NCI-H226 (cell line): Measurements from ENCODE around the gene NFIA.

Experiments
- DNase-seq: peaks from one replicate; pipeline ENCODE4 v3.0.0-alpha.2; 2015

Gene NFIA

DNA sequence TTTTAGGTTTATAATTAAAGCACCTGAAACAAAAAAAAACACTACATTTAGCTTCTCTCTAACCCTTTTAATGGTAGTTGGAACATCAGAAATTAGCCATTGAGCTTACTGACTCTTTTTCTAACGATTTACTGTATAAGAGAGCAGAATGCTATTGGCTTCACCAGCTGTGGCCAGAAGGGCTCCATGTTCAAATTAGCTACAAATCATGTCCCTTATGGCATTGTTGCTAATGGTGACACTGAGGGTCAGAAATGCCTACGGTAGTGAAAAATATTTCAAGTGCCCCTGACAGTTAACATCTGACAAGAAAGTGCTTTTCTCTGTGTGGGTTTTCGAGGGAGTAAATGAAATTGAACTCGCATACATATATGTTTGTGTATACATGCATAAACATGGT lies 232.7 kb downstream of the NFIA start:
- DNase-seq = no peak

DNA sequence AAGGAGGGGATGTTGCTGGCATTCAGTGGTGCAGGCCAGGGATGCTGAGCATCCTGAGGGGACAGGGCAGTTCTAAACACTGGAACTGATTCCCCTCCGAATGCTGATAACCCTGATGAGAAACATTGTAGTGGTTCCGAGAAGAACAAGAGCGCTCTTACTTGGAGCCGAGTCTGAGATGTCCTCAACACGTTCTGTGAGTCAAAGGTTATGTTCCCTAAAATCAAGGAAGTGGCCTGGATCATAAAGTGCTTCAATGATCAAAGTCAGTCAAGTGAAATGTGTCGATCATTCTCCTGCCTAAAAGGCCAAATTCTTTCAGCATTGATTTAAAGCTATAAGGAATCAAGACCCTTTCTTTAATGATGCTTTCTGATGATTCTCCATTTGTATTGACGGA lies 234.1 kb downstream of the NFIA start:
- no peak for DNase-seq

DNA sequence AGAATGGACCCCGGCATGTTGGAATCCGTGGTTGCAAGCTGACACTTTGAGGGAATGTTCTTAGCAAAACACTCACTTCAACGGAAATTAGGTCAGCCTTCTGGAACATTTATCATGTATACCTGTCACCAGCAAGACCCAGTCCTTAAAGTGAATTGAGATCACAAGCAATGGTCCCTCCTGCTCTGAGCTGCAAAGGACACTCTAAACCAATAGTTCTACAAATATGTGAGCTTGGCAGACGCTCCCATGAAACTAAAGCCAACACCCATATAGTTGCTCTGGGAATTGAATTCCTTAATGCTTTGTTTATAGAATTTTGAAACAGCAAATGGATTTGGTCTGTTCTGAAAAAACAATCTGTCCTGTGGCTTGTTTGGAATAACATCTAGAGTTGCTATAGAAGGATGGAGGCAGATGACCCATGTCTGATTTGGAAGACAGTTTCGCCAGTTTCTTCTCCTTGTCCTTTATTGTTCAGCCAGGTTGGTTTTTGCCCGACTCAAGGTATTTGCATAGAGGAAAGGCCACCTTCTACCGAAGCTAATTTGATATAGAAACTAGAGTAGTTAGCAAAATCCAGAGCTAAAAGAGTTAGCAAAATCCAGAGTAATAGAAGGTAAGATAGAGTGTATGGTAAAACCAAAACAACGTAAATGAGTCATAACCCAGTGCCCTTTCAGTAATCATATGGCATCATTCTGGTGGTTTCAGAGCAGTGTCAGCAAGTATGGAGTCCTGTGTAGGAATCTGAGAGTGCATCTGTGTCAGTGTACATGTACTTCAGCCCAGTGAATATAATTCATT lies 236.2 kb downstream of the NFIA start:
- peak; percentile 48 for DNase-seq

DNA sequence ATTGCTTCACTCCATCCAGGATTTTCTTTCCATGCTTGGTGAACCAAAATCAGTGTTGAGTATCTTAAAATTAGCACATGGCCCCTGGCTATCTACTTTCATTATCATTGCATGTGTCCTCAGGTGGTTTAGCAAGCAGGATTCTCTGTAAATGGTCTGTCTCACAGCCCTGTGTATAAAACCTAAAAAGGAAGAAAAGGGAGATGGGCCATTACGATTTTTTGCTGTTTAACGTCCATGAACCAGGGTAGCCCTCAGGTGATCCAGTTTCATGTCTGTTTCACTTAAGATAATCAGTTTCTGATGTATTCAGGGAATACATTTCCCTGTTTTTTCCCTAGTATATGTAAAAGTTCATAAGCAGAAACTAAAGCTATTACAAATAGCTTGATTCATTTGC lies 238.2 kb downstream of the NFIA start:
- no peak for DNase-seq

DNA sequence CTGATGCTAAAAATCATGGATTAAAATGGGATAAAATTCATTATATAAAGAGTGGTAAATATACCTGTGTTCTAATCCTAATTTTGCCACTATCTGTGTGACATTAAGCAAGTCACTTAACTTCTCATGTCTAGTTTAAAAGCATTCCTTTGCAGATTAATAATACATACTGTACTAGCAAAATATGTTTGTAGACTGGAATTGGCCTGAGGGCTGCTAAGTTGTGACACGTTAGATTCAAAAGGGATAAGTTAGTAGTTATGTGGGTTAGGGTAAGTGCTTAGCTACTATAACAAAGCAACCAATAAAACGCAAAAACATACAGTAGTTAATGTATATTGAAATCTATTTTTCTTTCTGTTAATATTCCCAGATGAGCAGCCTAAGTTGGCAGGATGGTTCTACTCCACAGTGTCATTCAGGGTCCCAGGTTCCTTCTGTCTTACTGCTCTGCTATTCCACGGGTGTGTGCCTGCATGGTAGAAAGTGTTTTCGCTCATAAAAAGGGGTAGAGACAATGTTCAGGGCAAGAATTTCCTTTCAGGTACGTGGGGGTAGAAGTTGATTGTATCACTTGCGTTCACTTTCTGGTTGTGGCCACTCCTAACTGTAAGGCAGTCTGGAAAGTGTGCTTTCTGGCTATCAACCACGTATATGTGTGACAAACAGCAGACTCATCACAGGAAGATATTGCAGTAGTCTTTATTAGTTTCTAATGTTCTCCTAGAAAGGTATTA lies 239.8 kb downstream of the NFIA start:
- DNase-seq = no peak

DNA sequence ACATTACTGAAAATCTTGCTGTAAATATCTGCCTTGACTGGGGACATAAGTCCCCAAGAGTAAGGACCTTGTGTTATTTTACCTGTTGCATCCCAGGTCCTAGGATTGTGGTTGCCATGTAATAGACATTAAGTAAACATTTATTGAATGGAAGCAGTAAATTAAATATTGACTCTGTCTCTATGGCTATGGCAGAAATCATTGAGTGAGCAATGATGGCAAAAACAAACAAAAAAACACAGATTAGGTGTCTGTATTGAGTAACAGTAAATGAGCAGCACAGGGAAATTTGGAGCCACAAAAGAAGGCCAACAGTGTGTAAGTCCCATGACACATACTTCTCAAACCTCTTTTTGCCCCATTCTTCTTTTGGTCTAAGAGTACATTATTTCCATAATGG lies 240.4 kb downstream of the NFIA start:
- DNase-seq = no peak

DNA sequence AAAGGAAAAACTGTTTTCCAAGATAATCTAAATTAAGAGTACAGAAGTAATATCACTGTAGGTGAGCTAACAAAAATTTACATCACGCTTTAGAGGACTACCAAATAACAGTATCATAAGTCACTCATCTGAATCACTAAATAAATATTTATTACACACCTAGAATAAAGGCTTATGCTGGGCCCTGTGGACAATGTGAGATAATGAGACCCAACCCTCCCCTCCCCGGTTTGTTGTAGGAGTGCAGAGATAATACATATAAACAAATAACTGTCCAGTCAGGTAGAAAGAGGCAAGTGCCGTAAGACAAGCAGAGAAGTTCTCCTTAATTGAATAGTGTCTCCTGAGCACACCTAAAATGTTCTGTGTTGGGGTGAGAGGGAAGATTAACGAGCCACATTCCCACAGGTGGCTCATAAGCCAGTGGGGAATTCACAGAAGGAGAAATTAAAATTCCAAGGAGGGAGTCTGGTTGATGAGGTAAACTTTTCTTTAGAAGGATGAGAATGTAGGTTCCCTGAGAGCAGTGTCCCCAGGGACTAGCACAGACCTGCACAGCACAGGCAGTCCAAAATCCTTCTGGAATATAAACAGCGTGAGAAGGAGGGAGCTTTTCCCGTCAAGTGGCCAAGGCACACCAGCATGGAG lies 241.4 kb downstream of the NFIA start:
- peak; percentile 42 for DNase-seq

DNA sequence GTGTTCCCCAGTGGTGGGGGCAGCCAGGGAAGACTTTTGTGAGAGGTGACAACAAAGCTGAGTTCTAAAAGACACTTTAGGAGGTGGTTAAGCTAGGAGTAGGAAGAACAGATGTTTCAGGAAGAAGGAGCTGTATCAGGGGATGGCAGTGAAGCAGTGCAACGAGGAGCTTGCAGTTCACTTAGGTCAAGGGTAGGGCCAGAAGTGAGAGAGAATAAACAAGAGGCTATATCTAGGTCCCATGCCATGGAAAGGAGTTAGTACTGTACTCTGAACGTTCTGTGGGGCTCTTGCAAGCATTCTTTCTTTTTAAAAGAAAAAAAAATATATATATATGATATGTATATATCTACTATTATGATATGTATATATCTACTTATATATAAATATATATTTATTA lies 244.4 kb downstream of the NFIA start:
- DNase-seq = no peak

DNA sequence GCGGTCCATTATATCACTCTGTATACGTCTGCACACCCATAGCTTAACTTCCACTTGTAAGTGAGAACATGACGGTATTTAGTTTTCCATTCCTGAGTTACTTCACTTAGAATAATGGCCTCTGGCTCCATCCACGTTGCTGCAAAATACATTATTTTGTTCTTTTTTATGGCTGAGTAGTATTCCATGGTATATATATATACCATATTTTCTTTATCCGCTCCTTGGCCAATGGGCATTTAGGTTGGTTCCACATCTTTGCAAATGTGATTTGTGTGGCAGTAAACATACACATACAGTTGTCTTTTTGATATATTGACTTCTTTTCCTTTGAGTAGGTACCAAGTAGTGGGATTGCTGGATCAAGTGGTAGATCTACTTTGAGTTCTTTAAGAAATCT lies 245.1 kb downstream of the NFIA start:
- no peak for DNase-seq

DNA sequence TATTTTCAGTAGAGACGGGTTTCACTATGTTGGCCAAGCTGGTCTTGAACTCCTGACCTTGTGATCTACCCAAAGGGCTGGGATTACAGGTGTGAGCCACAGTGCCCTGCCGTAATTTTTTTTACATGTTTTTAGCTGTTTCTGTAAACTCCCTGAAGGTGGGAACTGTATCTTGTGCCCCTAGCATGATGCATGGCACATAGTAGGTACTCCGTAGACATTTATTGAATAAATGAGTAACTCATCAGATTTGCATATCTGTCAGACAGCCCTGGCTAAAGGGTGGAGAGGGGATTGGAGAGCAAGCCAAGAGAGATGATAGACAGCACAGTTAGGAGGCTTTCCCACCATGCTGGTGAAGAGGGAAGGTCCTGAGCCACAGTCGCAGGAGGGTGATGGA lies 247.2 kb downstream of the NFIA start:
- no peak for DNase-seq

DNA sequence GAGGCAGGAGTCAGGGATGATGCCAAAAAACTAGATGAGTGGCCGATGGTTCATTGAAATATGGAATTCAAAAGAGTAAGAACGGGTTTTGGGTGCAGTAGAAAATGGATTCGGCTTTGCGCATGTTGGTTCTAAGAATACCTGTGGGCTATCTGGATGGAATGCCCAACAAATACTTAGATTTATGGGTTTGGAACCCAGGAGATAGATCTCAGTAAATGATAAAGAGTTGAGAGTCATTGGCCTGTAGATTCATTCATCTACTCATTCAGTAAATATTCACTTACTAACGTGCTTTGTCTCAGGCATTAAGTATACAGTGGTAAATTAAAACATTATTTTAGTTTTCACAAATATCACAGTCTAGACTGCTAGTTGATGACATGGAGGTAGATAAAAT lies 247.7 kb downstream of the NFIA start:
- no peak for DNase-seq

DNA sequence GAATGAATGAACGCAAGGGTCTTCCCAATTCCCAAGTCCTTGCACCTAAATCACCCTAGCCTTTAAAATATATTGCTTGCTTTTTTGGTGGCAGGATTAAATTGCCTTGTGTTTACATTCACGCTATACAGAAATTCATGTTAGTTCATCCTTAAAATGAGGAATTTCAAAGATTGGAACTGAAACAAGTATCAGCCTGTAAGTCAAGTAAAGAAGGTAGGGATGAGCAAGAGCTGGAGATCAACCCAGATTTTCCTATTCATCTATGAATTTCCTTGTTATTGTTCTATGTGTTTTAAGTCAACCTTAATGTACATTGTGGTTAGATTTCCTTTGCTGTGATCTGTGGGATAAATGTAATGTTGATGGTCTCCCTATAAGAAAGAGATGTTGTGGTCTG lies 248.2 kb downstream of the NFIA start:
- DNase-seq = no peak

DNA sequence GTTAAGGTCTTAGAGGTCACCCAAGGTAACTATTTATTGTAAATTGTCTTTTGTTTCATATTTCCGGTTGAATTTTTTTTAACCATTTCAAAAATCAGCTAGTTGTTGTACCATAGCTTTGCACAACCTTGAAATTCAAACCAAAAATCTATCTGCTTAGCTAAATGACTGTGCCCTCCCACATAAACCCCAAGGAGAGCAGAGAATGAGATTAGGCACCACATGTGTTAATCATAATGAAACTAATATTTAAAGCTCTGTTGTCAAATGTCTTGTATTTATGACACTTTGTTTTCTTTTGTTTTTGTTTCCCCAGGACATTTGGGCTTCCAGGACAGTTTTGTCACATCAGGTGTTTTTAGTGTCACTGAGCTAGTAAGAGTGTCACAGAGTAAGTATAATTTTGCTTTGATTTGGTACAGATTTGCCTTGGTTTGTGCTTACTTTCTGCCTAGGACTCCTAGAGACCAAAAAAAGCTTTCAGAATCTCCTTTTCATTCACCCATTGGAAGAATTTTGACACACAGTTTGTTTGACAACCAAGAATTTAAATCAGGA lies 249.9 kb downstream of the NFIA start:
- no peak for DNase-seq

DNA sequence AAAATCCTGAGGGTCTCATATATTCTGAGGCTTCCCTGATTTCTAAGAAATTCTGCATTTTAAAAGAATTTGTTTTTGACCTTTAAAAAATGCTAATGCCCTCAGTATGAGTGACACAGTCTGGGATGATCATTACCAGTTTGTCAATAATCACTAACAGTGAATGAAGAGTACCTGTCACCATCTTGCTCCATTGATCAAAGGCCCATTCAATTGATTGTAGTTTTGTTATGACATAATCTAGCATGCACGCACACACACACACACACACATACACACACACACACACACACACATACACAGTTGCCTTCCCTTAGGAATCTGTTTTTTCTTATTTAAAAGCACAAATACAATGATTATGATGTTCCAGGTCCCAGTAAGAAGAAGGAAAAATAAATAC lies 250.4 kb downstream of the NFIA start:
- DNase-seq = no peak

DNA sequence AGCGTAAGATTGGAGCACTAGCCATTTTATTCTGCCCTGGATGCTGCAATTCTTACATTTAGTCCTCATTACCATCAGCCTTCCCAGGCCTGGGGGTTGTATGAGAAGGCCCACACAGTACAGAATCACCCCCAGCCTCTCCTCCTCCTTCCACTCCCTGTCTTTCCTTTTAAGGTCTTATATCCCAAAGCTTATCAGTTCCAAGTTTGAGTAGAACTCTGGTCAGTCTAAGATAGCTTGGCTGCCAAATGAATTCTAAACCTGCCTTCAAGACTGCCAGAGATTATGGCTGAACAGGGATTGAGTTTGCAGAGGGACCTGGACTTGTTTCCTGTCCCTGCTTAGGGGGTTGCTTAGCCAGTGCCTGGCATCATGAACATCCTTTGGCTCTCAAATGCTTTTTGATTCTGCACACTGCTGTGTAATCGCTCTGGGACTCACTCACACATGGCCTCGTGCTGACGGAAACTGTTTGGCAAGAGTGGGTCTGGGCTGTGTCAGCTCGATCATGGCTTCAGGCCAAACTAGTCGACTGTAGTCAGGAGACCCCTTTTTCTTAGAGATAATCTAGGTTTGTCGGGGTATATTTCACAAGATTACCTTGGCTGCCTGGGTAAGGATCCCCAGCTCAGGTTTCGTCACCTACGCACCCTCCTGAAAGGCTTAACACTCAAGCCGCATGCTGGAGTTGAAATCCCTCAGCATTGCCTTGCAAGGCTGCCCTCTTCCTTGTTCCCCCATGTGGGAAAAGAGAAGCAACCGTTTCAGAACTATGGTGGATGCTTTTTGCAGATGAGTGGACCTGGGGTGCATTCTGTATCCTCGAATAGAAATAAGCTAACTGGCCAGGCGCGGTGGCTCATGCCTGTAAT lies 252.6 kb downstream of the NFIA start:
- DNase-seq = no peak

DNA sequence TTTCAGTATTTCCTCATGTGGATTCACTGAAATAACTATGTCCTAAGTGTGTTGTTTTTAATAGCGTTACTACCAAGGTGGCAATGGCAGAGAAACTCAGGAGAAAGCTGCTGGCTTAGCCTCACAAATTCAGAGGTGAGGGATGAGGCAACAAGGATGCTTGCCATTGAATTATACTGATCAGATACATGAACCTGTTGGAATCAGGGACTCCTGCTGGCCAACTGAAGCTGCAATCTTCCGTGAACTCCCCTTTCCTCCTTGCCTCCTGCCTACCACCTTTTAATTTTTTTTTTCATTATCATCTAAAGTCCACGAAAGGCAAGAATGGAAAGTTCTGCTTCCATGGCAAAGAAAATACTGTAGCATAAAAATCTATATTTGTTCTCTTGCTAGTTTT lies 254.7 kb downstream of the NFIA start:
- DNase-seq = peak; percentile 10

DNA sequence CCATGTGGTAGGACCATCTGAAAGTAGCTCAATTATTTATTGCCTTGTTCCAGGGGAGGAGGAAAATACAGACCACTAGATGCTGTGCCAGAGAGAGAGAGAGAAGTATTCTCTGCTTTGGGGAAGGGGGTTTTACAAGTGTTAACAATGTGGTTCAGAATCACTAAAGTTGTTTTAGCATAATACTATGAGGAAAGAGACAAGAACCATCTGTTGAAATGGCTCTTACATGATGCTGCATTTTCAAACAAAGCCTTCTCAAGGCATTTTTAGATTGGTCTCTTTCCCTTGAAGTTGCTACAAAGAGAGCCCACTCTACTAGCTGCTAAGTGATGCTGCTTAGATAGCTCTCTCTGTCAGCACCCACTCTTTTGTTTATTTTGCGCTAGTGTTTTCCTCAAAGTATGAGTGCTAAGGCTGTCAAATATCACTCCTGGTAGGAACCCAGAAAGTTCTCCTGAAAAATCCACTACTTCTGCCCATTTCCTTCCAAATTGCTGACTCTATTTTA lies 255.1 kb downstream of the NFIA start:
- no peak for DNase-seq

DNA sequence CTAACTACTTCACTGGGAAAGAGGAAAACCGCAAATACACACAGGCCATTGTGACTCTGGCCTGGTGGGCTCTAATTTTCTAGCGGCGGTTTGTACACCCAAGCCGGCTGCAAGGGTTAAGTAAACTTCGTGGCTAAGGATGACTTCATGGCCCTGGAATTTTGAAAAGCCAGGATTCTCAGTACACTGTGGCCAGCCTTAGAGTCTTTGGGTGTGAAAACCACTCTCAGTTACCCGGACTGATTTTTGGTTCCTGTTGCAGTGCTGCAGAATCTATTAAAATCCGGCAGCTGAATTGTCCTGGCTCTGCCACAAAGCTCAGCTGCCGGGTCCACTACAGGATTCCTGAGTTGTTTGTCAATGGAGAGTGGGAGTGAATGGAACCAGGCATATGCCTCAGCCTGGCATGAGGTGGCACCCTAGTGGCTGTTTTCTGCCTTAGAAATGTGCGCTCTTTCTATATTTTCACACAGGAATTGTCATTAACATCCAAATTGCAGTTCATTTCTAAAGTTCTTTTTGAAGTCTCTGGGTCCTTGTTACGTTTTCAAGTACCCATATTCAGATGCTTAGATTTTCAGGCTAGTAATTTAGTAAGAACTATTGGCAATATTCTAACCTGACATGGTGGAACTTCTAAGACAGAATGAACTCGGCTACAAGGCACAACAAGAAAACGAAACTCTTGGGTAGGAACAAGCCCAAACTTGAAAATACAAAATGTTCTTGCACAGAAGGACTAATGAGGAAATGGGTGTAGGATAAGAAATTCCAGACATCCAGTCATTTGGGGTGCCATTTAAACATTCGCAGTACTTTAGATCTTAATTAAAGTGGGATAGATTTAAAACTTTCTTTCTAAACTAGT lies 255.9 kb downstream of the NFIA start:
- DNase-seq = peak; percentile 84

DNA sequence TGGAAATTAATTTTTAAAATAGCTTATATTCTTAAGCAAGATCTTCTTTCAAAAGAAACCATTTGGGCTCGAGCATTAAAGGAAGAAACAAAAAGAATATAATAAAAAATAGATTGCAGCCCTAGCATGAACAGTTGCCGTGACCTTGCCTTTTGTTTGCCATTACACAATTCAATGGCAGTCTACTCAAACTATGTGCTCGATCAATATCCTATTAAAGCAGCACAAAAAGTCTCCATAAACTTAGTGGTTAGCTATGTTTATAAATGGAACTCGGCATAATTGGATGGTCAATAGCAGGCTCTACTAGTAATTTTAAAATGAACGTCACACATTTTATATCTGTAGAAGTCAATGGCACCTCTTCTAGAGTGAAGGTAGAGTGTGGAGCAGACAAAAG lies 256.5 kb downstream of the NFIA start:
- DNase-seq = no peak

DNA sequence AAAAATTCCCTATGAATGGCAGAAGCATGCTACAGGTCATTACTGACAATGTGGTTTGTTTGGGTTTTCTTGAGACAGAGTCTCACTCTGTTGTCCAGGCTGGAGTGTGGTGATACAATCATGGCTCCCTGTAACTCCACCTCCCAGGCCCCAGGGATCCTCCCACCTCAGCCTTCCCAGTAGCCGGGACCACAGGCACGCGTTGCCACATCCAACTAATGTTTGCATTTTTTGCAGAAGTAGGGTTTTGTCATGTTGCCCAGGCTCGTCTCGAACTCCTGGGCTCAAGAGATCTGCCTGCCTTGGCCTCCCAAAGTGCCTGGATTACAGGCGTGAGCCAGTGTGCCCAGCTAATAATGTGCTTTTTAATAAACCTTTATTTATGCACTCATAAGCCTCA lies 259.1 kb downstream of the NFIA start:
- DNase-seq = no peak

DNA sequence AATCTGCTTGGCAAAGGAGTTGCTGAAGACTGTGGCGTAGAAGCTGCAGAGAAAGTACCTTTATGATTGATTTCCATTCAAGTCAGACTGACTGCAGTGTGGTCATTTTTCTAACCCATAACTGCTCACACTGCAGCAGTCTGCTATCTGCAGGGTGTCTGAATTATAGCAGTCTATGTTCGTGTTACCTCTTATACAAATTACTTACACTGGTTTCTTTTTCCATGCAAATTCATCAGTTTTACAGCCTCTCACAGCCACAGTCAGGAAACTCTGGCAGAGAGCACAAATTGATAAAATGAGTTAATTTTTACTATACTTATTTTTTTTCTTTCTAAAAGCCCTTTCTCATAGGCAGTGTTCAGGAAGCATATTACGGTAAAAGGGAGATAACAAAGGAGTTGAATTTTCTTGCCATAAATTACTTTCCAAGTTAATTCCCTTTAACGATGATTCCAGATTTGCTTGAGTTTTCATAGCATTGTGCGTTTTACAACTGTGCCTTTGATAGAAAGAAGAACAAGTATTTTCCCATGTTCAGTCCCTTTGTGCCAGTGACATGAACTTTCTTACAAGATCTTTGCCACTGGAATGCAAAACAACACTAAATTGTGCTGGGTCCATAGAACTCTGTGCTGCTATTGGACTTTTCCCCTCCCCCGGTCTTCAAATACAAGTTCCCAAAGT lies 261.5 kb downstream of the NFIA start:
- DNase-seq = no peak
